ENCODE data around the gene SYT1.

- TF ChIP-seq EZH2 (IDR thresholded peaks at IDR 0.05; ENCODE audit: borderline replicate concordance, insufficient read depth, low read depth, low read length, poor library complexity, severe bottlenecking) (no peak), CTCF (IDR thresholded peaks at IDR 0.05) (no peak)
These were observed 192.2 kb downstream of the SYT1 start for GRCh38 chr12:79056775-79057174.

Data from B cell (primary cell).